Measurements from ENCODE around the gene LAMA1. TPM values are rescaled to one million over a fixed set of nuclear protein-coding genes. Genes with fewer than 3 reads are reported as not detected.

Gene LAMA1
- total and polyA plus RNA-seq, 4 experiments from 2014 or later: not detected

DNA sequence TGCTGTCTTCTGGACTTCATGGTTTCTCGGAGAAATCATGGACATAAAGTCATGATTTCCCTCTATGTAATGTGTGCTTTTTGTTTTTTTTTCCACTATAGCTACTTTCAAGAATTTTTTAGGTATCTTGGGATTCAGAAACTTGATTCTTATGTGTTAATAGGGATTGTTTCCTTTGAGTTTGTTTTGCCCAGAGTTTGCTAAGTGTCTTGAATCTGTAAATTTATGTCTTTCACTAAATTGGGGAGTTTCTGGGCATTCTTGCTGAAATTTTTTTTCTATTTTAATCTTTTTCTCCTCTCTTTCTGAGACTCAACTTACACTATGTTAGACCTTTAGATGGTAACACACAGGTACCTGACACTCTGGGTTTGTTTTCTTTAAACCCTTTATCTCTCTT is 182.7 kb downstream of the LAMA1 start:
- Mint-ChIP-seq H3K27me3 (no peaks in the 10 kb centered on the region), H3K4me3 (no peak overlapping the region)
- H3K4me3 ChIP-seq (ENCODE audit: low read length in 2 of 2): no peak overlapping the region

GRCh38 chr18:6929370-6930102 is 188.1 kb downstream of the LAMA1 start:
- Mint-ChIP-seq H3K9me3 (peaks cover 0 to 11% (median under 1%) of the 10 kb centered on the region in 8 donors), H3K36me3 (no peaks in the 10 kb centered on the region), H3K27ac (no peak overlapping the region), H3K4me1 (no peaks in the 10 kb centered on the region), H3K27me3 (no peaks in the 10 kb centered on the region), H3K4me3 (no peak overlapping the region)
- no peaks in the 10 kb centered on the region for H3K27me3 ChIP-seq (ENCODE audit: insufficient read depth, low read length)
- POLR2A ChIA-PET (ENCODE audit: partially characterized antibody): no interaction called here
- no peak for DNase-seq
- CTCF ChIA-PET (ENCODE audit: partially characterized antibody): no interaction called here
- H3K9me3 ChIP-seq (ENCODE audit: control insufficient read depth in 1 of 2, low read length in 2 of 2): no peaks in the 10 kb centered on the region
- H3K4me3 ChIP-seq (ENCODE audit: low read length in 2 of 2): no peak overlapping the region
- H3K36me3 ChIP-seq (ENCODE audit: insufficient read depth, low read length): no peaks in the 10 kb centered on the region
- intact Hi-C loops (cut with micrococcal nuclease): no loop called here
- no peak overlapping the region for H3K27ac ChIP-seq (ENCODE audit: low read depth, low read length)
- no peaks in the 10 kb centered on the region for H3K4me1 ChIP-seq (ENCODE audit: insufficient read depth, low read length)

More for the DNA sequence above, 182.7 kb downstream of the LAMA1 start:
- no peaks in the 10 kb centered on the region for H3K4me1 Mint-ChIP-seq
- H3K36me3 ChIP-seq (ENCODE audit: insufficient read depth, low read length): no peaks in the 10 kb centered on the region
- H3K36me3 Mint-ChIP-seq: no peaks in the 10 kb centered on the region
- no peaks in the 10 kb centered on the region for H3K4me1 ChIP-seq (ENCODE audit: insufficient read depth, low read length)
- H3K27ac ChIP-seq (ENCODE audit: low read depth, low read length): no peak overlapping the region
- H3K27me3 ChIP-seq (ENCODE audit: insufficient read depth, low read length): no peaks in the 10 kb centered on the region
- intact Hi-C loops (cut with micrococcal nuclease): no loop called here
- H3K9me3 Mint-ChIP-seq: peaks cover 0 to 17% (median 1%) of the 10 kb centered on the region in 8 donors
- H3K27ac Mint-ChIP-seq: no peak overlapping the region
- ChIA-PET POLR2A (ENCODE audit: partially characterized antibody) (no interaction called here), CTCF (ENCODE audit: partially characterized antibody) (no interaction called here)
- no peaks in the 10 kb centered on the region for H3K9me3 ChIP-seq (ENCODE audit: control insufficient read depth in 1 of 2, low read length in 2 of 2)
- no peak for DNase-seq

DNA sequence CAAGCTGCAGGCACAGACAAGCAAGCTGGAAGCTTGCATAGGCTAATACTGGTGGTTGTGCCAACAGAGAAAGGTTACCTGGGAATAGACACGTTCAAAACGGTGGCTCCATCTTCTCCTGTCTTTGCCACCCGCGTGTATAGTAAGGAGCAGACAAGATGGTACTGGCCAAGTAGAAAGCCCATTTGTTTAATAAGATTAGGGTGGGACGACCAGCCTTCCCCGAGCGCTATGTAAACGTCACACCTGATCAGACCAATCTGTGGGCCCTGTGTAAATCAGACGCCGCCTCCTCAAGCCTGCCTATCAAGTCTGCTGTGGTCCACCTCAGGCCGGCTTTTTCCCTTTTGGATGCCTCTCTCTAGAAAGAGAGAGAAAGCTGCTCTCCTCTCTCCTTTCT is 189.2 kb downstream of the LAMA1 start:
- Histone ChIP-seq H3K36me3 (ENCODE audit: insufficient read depth, low read length) (no peaks in the 10 kb centered on the region), H3K9me3 (ENCODE audit: control insufficient read depth in 1 of 2, low read length in 2 of 2) (no peaks in the 10 kb centered on the region), H3K27me3 (ENCODE audit: insufficient read depth, low read length) (no peaks in the 10 kb centered on the region), H3K4me1 (ENCODE audit: insufficient read depth, low read length) (no peaks in the 10 kb centered on the region), H3K27ac (ENCODE audit: low read depth, low read length) (no peak overlapping the region), H3K4me3 (ENCODE audit: low read length in 2 of 2) (no peak overlapping the region)
- no peak for DNase-seq
- Mint-ChIP-seq H3K36me3 (no peaks in the 10 kb centered on the region), H3K4me1 (no peaks in the 10 kb centered on the region), H3K9me3 (peaks cover 0 to 7% (median 2%) of the 10 kb centered on the region in 8 donors), H3K27ac (no peak overlapping the region), H3K27me3 (no peaks in the 10 kb centered on the region), H3K4me3 (no peak overlapping the region)
- intact Hi-C loops (cut with micrococcal nuclease): no loop called here
- ChIA-PET CTCF (ENCODE audit: partially characterized antibody) (no interaction called here), POLR2A (ENCODE audit: partially characterized antibody) (no interaction called here)

GRCh38 chr18:6927153-6927552 is 190.4 kb downstream of the LAMA1 start:
- no peaks in the 10 kb centered on the region for H3K9me3 ChIP-seq (ENCODE audit: control insufficient read depth in 1 of 2, low read length in 2 of 2)
- Mint-ChIP-seq H3K9me3 (peaks cover 0 to 7% (median 4%) of the 10 kb centered on the region in 8 donors), H3K27ac (no peak overlapping the region), H3K4me1 (no peaks in the 10 kb centered on the region), H3K4me3 (no peak overlapping the region), H3K27me3 (no peaks in the 10 kb centered on the region), H3K36me3 (no peaks in the 10 kb centered on the region)
- no peaks in the 10 kb centered on the region for H3K36me3 ChIP-seq (ENCODE audit: insufficient read depth, low read length)
- no peaks in the 10 kb centered on the region for H3K4me1 ChIP-seq (ENCODE audit: insufficient read depth, low read length)
- CTCF ChIA-PET (ENCODE audit: partially characterized antibody): no interaction called here
- POLR2A ChIA-PET (ENCODE audit: partially characterized antibody): no interaction called here
- H3K27me3 ChIP-seq (ENCODE audit: insufficient read depth, low read length): no peaks in the 10 kb centered on the region
- H3K4me3 ChIP-seq (ENCODE audit: low read length in 2 of 2): no peak overlapping the region
- H3K27ac ChIP-seq (ENCODE audit: low read depth, low read length): no peak overlapping the region
- intact Hi-C loops (cut with micrococcal nuclease): no loop called here
- DNase-seq: no peak

GRCh38 chr18:6923220-6923619 is 194.4 kb downstream of the LAMA1 start:
- Histone ChIP-seq H3K36me3 (ENCODE audit: insufficient read depth, low read length) (no peaks in the 10 kb centered on the region), H3K27me3 (ENCODE audit: insufficient read depth, low read length) (no peaks in the 10 kb centered on the region), H3K4me3 (ENCODE audit: low read length in 2 of 2) (no peak overlapping the region), H3K4me1 (ENCODE audit: insufficient read depth, low read length) (no peaks in the 10 kb centered on the region), H3K27ac (ENCODE audit: low read depth, low read length) (no peak overlapping the region), H3K9me3 (ENCODE audit: control insufficient read depth in 1 of 2, low read length in 2 of 2) (no peaks in the 10 kb centered on the region)
- Mint-ChIP-seq H3K27ac (no peak overlapping the region), H3K27me3 (no peaks in the 10 kb centered on the region), H3K4me3 (no peak overlapping the region), H3K36me3 (no peaks in the 10 kb centered on the region), H3K4me1 (no peaks in the 10 kb centered on the region), H3K9me3 (peaks cover 0 to 16% (median 4%) of the 10 kb centered on the region in 8 donors)
- DNase-seq: no peak
- POLR2A ChIA-PET (ENCODE audit: partially characterized antibody): no interaction called here
- CTCF ChIA-PET (ENCODE audit: partially characterized antibody): no interaction called here
- intact Hi-C loops (cut with micrococcal nuclease): no loop called here

- Histone ChIP-seq H3K9me3 (ENCODE audit: control insufficient read depth in 1 of 2, low read length in 2 of 2) (no peaks in the 10 kb centered on the region), H3K4me1 (ENCODE audit: insufficient read depth, low read length) (no peaks in the 10 kb centered on the region), H3K4me3 (ENCODE audit: low read length in 2 of 2) (no peak overlapping the region), H3K27me3 (ENCODE audit: insufficient read depth, low read length) (no peaks in the 10 kb centered on the region), H3K27ac (ENCODE audit: low read depth, low read length) (no peak overlapping the region), H3K36me3 (ENCODE audit: insufficient read depth, low read length) (no peaks in the 10 kb centered on the region)
- no peak for DNase-seq
- Mint-ChIP-seq H3K9me3 (peaks cover 0 to 16% (median 3%) of the 10 kb centered on the region in 8 donors), H3K4me3 (no peak overlapping the region), H3K4me1 (no peaks in the 10 kb centered on the region), H3K36me3 (no peaks in the 10 kb centered on the region), H3K27me3 (no peaks in the 10 kb centered on the region), H3K27ac (no peak overlapping the region)
- intact Hi-C loops (cut with micrococcal nuclease): no loop called here
- CTCF ChIA-PET (ENCODE audit: partially characterized antibody): no interaction called here
- POLR2A ChIA-PET (ENCODE audit: partially characterized antibody): no interaction called here
These were observed 196.0 kb downstream of the LAMA1 start for GRCh38 chr18:6921571-6921970.

GRCh38 chr18:6920099-6920955 is 197.3 kb downstream of the LAMA1 start:
- intact Hi-C loops (cut with micrococcal nuclease): no loop called here
- Mint-ChIP-seq H3K4me3 (no peak overlapping the region), H3K27ac (peak overlapping the region in 1 of 7 donors; percentile 60), H3K4me1 (no peaks in the 10 kb centered on the region), H3K9me3 (peaks cover 0 to 16% (median 3%) of the 10 kb centered on the region in 8 donors), H3K36me3 (no peaks in the 10 kb centered on the region), H3K27me3 (no peaks in the 10 kb centered on the region)
- Histone ChIP-seq H3K4me3 (ENCODE audit: low read length in 2 of 2) (no peak overlapping the region), H3K27me3 (ENCODE audit: insufficient read depth, low read length) (no peaks in the 10 kb centered on the region), H3K36me3 (ENCODE audit: insufficient read depth, low read length) (no peaks in the 10 kb centered on the region), H3K9me3 (ENCODE audit: control insufficient read depth in 1 of 2, low read length in 2 of 2) (no peaks in the 10 kb centered on the region), H3K27ac (ENCODE audit: low read depth, low read length) (no peak overlapping the region), H3K4me1 (ENCODE audit: insufficient read depth, low read length) (no peaks in the 10 kb centered on the region)
- ChIA-PET CTCF (ENCODE audit: partially characterized antibody) (no interaction called here), POLR2A (ENCODE audit: partially characterized antibody) (no interaction called here)
- no peak for DNase-seq
